Stimulated activated CD4-positive, alpha-beta T cell treated with anti-CD3 and anti-CD28 coated beads, Interleukin-1b, Interleukin-23, amount 100 ng/mL, for 1 hour (primary cell): ENCODE measurements around the gene FCN1.

Source experiments
- DNase-seq, 2 donors: peaks; one replicate each; pipeline ENCODE4 v3.0.0-alpha.2; 2020; ENCODE audit warnings: low read depth in 2 of 2

The FCN1 gene

DNA sequence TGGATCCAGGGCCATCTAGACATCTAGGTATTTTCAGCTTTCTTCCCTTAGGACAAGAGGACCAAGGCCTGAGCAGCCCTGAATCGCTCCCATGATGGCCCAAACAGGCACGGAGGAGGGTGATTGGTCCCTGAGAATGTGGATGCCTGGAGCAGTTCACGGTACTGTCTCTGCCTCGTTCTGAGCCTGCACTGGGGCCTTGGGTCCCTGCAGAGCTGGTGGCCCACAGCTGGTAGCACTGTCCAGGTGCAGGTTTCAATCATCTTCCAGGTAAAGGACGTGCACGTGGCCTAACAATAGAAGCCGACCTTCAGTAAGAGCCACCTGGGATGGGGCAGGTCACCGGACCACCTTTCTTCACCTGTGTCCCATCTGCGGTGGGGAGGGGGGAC, 19.4 kb upstream of the FCN1 start:
- DNase-seq, result no peak

DNA sequence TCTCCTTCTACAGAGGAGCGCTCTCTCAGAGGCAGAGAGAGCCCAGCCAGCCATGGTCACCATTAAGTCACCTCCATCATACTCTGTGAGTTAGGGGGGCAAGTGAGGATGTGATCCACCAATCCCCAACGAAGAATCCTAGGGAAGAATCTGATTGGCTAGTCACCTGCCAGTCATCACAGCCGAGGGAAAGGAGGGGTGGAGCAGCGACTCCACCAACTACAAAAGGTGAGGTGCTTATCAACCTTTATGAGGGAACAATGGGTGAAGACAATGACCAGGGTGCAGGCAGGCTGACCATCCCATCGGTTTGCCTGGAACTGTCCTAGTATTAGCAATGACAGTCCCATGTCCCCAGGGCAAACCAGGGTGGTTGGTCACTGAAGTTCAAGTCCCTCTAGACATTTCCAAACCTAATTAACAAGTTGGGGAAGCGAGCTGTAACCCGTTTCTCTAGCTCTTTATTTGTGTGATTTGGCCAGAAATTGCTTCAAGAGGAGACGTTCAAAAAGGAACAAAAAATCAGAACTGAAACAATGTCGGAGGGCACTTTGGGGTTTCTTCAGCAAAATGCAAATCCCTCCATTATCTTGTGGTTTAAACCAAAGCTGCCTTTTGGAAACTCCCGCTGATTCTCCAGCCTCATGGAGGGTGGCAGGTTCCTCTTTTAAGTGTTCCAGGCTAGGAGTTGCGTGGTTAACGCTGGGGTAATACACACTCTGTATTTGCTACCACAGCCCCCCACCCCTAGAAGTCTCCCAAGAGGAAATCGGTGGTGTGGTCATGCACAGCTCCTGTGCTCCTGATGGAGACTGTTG, 18.8 kb upstream of the FCN1 start:
- DNase-seq, result no peak

- no peak for DNase-seq
Observed at GRCh38 chr9:134935701-134936345, 18.1 kb upstream of the FCN1 start.

GRCh38 chr9:134935056-134935640, 17.4 kb upstream of the FCN1 start:
- DNase-seq, result no peak

DNA sequence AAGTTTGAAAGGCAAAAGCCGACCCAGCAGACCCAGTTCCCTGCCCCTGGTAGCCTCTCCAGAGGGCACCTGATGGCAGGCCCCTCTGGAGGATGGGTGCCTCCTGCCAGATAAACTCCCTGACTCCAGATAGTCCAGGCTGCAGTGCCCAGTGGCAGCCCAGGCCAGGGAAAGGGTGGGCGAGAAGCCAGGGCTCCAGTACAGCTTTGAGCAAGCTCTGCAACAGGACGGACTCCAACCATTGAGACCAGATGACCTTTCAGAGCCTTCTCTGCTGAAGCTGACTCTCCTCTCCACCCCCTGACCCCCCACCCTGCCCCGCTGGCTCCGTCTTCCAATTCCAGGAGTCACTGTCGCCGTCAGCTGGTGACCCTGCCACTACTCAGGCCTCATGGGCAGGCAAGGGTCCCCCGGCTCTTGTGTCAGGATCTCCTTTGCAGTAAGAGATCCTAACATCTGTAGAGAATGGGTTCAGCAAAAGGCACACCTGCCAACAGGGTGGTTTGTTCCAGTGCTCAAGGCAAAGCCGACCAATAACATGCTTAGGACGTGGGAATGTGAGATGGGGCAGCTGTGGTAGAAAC, 15.5 kb upstream of the FCN1 start:
- DNase-seq, result no peak

DNA sequence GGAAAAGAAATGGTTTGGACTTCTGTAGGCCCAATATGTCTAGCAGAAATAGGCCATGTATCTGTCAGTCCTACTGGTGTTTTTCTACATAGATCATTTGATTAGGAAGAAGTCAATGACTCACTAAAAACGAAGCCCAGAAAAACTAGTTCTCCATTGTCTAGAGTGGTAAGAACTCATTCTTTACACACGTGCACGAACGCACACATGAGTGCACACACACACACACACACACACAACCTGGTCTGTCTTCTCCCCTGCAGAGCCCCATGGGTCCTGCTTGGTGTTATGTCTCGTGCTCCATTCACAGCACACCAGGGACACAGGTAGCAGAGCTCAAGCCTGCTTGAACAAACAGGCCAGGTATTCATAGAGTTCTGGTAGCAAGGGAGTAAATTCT, 14.9 kb upstream of the FCN1 start:
- no peak for DNase-seq

- DNase-seq, result no peak
Observed at GRCh38 chr9:134932171-134932570, 14.5 kb upstream of the FCN1 start.

DNA sequence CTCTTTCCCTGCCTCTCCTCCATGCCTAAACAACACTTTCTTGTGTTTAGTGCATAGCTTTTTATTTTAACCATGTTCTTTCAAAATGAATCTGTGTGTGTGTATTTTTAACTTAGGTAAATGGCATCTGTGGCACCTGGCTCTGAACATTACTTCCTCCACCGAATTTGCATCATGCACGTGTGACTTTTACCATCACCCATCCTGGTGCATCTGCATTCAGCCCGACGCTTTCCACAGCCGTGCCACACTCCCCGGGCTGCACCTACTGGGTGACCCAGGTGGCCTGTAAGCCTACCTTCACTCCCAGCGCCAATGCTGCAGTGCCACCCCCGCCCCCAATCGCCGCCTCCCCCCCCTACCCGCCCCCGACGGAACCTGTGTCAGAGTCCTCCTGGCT, 12.7 kb upstream of the FCN1 start:
- DNase-seq, result no peak

- DNase-seq, result no peak
Observed at GRCh38 chr9:134929193-134930158, 11.8 kb upstream of the FCN1 start.

DNA sequence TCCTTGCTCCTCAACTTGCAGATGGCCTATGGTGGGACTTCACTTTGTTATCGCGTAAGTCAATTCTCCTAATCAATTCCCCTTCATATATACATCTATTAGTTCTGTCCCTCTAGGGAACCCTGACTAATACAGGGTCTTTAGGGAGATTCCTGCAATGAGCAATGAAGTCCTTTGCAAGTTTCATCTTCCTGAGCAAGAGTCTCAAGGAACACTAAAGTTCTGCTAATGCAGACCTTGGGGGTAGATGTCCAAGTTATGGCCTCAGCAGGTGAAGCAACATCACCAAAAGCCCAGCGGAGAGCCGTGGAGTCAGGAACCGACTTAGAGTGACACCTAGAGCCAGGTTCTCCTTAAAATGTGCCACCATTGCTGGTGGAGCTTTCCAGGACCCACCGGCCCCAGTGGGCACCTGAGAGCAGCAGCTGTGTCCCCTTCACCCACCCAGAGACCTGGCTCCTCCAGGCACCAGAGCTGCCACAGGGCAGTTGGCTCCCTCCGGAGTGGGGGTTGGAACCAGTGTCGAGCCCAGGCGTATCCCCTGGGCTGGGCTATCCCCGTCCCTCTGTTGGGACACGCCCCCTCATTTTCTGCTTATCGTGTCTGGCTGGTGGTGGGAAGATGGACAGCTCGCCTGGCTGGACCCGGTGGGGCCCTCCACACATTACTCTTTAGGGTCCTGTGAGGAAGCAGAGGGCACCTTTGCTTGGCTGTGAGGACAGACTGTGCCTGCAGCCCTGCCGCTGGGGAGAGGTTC, 10.9 kb upstream of the FCN1 start:
- DNase-seq, result no peak

- DNase-seq, result no peak
Observed at GRCh38 chr9:134925011-134925511, 7.3 kb upstream of the FCN1 start.

GRCh38 chr9:134923466-134923865, 5.8 kb upstream of the FCN1 start:
- DNase-seq, result no peak

DNA sequence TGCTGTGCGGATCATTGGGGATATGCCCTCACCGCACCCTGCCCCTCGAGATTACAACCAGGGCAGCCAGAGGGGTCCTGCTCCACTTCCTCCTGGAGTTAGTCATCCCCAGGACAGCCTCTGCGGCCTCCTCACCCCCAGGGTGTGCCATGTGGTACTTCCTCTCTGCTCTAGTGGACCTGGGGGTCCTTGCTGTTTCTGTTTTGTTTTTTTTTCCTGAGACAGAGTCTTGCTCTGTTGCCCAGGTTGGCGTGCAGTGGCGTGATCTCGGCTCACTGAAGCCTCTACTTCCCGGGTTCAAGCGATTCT, 5.2 kb upstream of the FCN1 start:
- no peak for DNase-seq

- no peak for DNase-seq
Observed at GRCh38 chr9:134922066-134922931, 4.6 kb upstream of the FCN1 start.

DNA sequence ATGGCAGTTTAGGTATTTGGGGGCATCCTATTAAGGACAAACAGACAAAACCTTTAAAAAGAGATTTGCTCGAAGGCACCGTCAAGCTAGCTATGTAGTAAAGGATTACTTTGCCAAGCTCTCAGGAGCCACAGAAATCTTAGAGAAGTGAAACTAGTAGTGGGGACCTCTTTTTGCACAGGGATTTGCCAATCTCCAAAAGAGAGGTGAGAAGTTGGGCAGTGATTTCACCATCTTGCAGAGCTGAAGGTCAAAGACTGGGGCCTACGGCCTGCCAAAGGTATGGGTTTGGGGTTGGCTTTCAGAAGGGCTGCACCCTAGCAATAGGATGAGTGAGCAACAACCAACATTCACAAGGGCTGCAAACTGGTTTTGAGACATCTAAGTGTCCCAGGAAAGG, 1.6 kb upstream of the FCN1 start:
- DNase-seq, result no peak

GRCh38 chr9:134918646-134919045, 934 bp upstream of the FCN1 start:
- DNase-seq, result no peak

- no peak for DNase-seq
Observed at GRCh38 chr9:134916161-134916665, 1.5 kb downstream of the FCN1 start.

GRCh38 chr9:134915046-134915985, 2.4 kb downstream of the FCN1 start:
- no peak for DNase-seq

- DNase-seq, result no peak
Observed at GRCh38 chr9:134914501-134914834, 3.2 kb downstream of the FCN1 start.
